ENCODE data around the gene COCH.

COCH gene

DNA sequence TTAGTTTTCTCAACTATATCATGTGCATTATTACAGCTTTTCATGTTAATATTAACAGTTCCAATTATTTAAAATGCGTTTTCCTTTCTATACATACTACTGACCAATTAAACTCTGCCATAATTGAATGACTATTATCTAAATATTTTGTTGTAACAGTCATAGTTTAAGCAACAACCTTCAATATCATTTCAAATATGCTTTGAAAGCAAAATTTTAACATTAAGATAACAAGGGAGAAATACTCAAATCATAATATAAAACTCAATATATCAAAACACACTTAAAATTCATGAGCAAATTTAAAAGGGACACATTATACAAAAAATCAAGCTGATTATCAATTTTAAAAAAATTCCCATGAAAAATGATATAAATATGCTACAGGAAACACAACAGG, 40.5 kb downstream of the COCH start:
- Histone ChIP-seq H3K27ac (ENCODE audit: low read length) (no peak overlapping the region), H3K36me3 (replicated peaks; ENCODE audit: insufficient read depth, low read length) (no peaks in the 10 kb centered on the region), H3K79me2 (ENCODE audit: low read length) (no peaks in the 10 kb centered on the region), H3K9ac (ENCODE audit: low read length) (no peak overlapping the region), H3K9me2 (replicated peaks; ENCODE audit: insufficient read depth, low read length) (no peaks in the 10 kb centered on the region), H3F3A (ENCODE audit: insufficient read depth, low read length) (no peaks in the 10 kb centered on the region), H4K20me1 (ENCODE audit: insufficient read depth, low read length) (no peaks in the 10 kb centered on the region), H3K4me3 (ENCODE audit: low read length) (no peak overlapping the region), H3K9me3 (replicated peaks; ENCODE audit: insufficient read depth, low read length) (no peaks in the 10 kb centered on the region), H3K4me2 (ENCODE audit: low read depth, low read length) (no peak overlapping the region), H3K27me3 (replicated peaks; ENCODE audit: insufficient read depth, low read length) (no peaks in the 10 kb centered on the region), H3K4me1 (ENCODE audit: low read length) (no peaks in the 10 kb centered on the region), H2AFZ (ENCODE audit: low read length) (no peak overlapping the region)
- TF ChIP-seq EZH2 (optimal IDR thresholded peaks at IDR 0.05; ENCODE audit: low read depth, low read length) (no peak), EZH2phosphoT487 (IDR thresholded peaks at IDR 0.05; ENCODE audit: low read length) (no peak)
- TF ChIP-seq, protein P1, sequence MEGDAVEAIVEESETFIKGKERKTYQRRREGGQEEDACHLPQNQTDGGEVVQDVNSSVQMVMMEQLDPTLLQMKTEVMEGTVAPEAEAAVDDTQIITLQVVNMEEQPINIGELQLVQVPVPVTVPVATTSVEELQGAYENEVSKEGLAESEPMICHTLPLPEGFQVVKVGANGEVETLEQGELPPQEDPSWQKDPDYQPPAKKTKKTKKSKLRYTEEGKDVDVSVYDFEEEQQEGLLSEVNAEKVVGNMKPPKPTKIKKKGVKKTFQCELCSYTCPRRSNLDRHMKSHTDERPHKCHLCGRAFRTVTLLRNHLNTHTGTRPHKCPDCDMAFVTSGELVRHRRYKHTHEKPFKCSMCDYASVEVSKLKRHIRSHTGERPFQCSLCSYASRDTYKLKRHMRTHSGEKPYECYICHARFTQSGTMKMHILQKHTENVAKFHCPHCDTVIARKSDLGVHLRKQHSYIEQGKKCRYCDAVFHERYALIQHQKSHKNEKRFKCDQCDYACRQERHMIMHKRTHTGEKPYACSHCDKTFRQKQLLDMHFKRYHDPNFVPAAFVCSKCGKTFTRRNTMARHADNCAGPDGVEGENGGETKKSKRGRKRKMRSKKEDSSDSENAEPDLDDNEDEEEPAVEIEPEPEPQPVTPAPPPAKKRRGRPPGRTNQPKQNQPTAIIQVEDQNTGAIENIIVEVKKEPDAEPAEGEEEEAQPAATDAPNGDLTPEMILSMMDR (IDR thresholded peaks at IDR 0.05; ENCODE audit: low read length) = no peak
- DNase-seq = no peak

DNA sequence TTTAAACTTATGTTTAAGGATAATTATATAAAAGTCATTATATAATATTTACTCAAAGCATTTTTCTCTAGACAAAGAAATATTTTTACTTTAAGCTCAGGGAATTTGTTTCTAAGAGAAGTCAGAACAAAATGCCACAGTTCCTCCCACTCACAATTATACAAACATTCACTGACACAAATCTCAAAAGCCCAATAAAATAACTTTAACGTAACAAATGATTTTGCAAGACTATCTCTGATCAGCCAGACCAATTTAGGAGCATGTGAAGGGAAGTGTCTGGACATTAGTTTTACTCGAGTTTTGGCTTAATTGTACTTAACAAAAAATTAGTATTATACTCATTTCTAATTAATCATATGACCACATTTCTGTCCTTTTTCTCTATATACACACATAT, 41.2 kb downstream of the COCH start:
- Histone ChIP-seq H3K4me1 (ENCODE audit: low read length) (no peaks in the 10 kb centered on the region), H3K27me3 (replicated peaks; ENCODE audit: insufficient read depth, low read length) (no peaks in the 10 kb centered on the region), H4K20me1 (ENCODE audit: insufficient read depth, low read length) (no peaks in the 10 kb centered on the region), H3K4me2 (ENCODE audit: low read depth, low read length) (no peak overlapping the region), H3K4me3 (ENCODE audit: low read length) (no peak overlapping the region), H3K79me2 (ENCODE audit: low read length) (no peaks in the 10 kb centered on the region), H3K27ac (ENCODE audit: low read length) (no peak overlapping the region), H3K9ac (ENCODE audit: low read length) (no peak overlapping the region), H3F3A (ENCODE audit: insufficient read depth, low read length) (no peaks in the 10 kb centered on the region), H3K9me2 (replicated peaks; ENCODE audit: insufficient read depth, low read length) (no peaks in the 10 kb centered on the region), H3K9me3 (replicated peaks; ENCODE audit: insufficient read depth, low read length) (no peaks in the 10 kb centered on the region), H3K36me3 (replicated peaks; ENCODE audit: insufficient read depth, low read length) (no peaks in the 10 kb centered on the region), H2AFZ (ENCODE audit: low read length) (no peak overlapping the region)
- TF ChIP-seq EZH2phosphoT487 (IDR thresholded peaks at IDR 0.05; ENCODE audit: low read length) (no peak), EZH2 (optimal IDR thresholded peaks at IDR 0.05; ENCODE audit: low read depth, low read length) (no peak)
- TF ChIP-seq, protein P1 (IDR thresholded peaks at IDR 0.05; ENCODE audit: low read length) = no peak
- no peak for DNase-seq

DNA sequence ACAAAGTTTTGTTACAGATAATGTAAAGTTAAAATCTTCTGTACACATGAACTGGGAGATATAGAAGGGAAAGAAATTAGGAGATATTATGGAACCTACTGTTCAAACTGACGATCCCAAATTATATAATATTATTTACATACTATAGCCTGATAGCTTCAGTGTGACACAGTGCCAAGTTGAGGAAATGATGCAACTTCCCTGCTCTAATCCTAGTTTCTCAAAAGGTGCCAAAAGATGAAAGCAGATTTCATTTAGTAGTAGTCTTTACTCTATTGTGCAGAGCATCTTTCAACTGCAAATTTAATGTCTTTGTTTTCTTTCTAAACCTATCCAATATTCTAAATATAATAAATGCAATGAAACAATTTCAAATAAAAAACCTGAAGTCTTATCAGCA, 46.9 kb downstream of the COCH start:
- H3K36me3 ChIP-seq (replicated peaks; ENCODE audit: insufficient read depth, low read length) = no peaks in the 10 kb centered on the region
- H3K4me2 ChIP-seq (ENCODE audit: low read depth, low read length) = no peak overlapping the region
- no peak for DNase-seq
- no peaks in the 10 kb centered on the region for H4K20me1 ChIP-seq (ENCODE audit: insufficient read depth, low read length)
- H2AFZ ChIP-seq (ENCODE audit: low read length) = no peak overlapping the region
- H3K79me2 ChIP-seq (ENCODE audit: low read length) = no peaks in the 10 kb centered on the region
- H3K4me3 ChIP-seq (ENCODE audit: low read length) = no peak overlapping the region
- H3K9me3 ChIP-seq (replicated peaks; ENCODE audit: insufficient read depth, low read length) = no peaks in the 10 kb centered on the region
- no peak overlapping the region for H3K27ac ChIP-seq (ENCODE audit: low read length)
- no peaks in the 10 kb centered on the region for H3F3A ChIP-seq (ENCODE audit: insufficient read depth, low read length)
- TF ChIP-seq, protein P1 (IDR thresholded peaks at IDR 0.05; ENCODE audit: low read length) = no peak
- TF ChIP-seq EZH2phosphoT487 (IDR thresholded peaks at IDR 0.05; ENCODE audit: low read length) = no peak
- no peak for TF ChIP-seq EZH2 (optimal IDR thresholded peaks at IDR 0.05; ENCODE audit: low read depth, low read length)
- H3K9me2 ChIP-seq (replicated peaks; ENCODE audit: insufficient read depth, low read length) = no peaks in the 10 kb centered on the region
- H3K4me1 ChIP-seq (ENCODE audit: low read length) = no peaks in the 10 kb centered on the region
- no peaks in the 10 kb centered on the region for H3K27me3 ChIP-seq (replicated peaks; ENCODE audit: insufficient read depth, low read length)
- H3K9ac ChIP-seq (ENCODE audit: low read length) = no peak overlapping the region

All from MM.1S (cell line).